HCT116 (cell line): Measurements from ENCODE around the gene BMPER. TPM values are rescaled to one million over a fixed set of nuclear protein-coding genes. Genes with fewer than 3 reads are reported as not detected.

Source experiments
- ATAC-seq: fragments of 200-7000 bp; cut with Tn5 transposase; 2 replicates; pipeline ENCODE4 v1.9.1; 2020; ENCODE audit warnings: mild to moderate bottlenecking, moderate library complexity
- BruUV-seq: library from RNA; stranded (reverse); fragments of 400-500 nt; replicated peaks from 2 replicates; lab custom pipeline; 2021; lab: Mats Ljungman, UMichigan
- CTCF ChIA-PET: fragments of 300-600 bp; sonication (Branson Sonifier 250); formaldehyde crosslinking; loops from one replicate; lab custom pipeline; 2021; ENCODE audit warnings: antibody characterized with exemption; lab: Charles Lee
- POLR2A ChIA-PET: fragments of 300-600, 350-600 bp; sonication (Branson Sonifier 250); formaldehyde crosslinking; loops from one replicate; lab custom pipeline; 2021; ENCODE audit warnings: antibody characterized with exemption; lab: Charles Lee
- RAD21 ChIA-PET, 2 experiments: fragments of 300-600 bp; sonication (Branson Sonifier 250); formaldehyde crosslinking; loops; one replicate each; lab custom pipeline; 2023; ENCODE audit warnings: low total read pairs in 2 of 2; ENCODE audit not compliant: uncharacterized antibody in 2 of 2, unreplicated experiment in 2 of 2, low non-redundant PET in 1 of 2; lab: Charles Lee
- DNase-seq: peaks from one replicate; pipeline ENCODE4 v3.0.0-alpha.2; 2010; ENCODE audit warnings: low read depth, low spot score
- H2AFZ ChIP-seq: fragments of 200-600 bp; shearing (Covaris generic), sonication (generic); 2 replicates; pipeline ENCODE4 v1.6.1; 2017; ENCODE audit warnings: low read depth, mixed run types, mixed read lengths, antibody characterized with exemption, low read length; ENCODE audit not compliant: poor library complexity, severe bottlenecking
- H3K27ac ChIP-seq: 2 replicates; pipeline ENCODE4 v1.5.1; 2012; ENCODE audit warnings: low read depth, low read length
- H3K27me3 ChIP-seq: fragments of 200-600 bp; sonication (generic); 2 replicates; pipeline ENCODE4 v1.6.1; 2016; ENCODE audit warnings: mixed run types, low read length, mixed read lengths; ENCODE audit not compliant: insufficient read depth
- H3K36me3 ChIP-seq, 2 experiments: fragments of 200-500 bp in 1 of 2; fragments of 200-600 bp in 1 of 2; sonication (Bioruptor generic) in 1 of 2; sonication (generic) in 1 of 2; 2 replicates each; pipeline versions ENCODE4 v1.5.1 to v1.6.1; 2014 to 2016; ENCODE audit warnings: low read length in 2 of 2, inconsistent platforms in 1 of 2, mixed read lengths in 1 of 2, mixed run types in 1 of 2; ENCODE audit not compliant: insufficient read depth in 2 of 2, control insufficient read depth in 1 of 2
- H3K4me1 ChIP-seq, 2 experiments: fragments of 200-600 bp in 1 of 2; sonication (generic) in 1 of 2; 2 replicates each; pipeline versions ENCODE4 v1.5.1 to v1.6.1; 2012 to 2017; ENCODE audit warnings: low read length in 2 of 2, inconsistent platforms in 1 of 2, mild to moderate bottlenecking in 1 of 2, mixed read lengths in 1 of 2, mixed run types in 1 of 2, moderate library complexity in 1 of 2; ENCODE audit not compliant: insufficient read depth in 2 of 2, control insufficient read depth in 1 of 2
- H3K4me2 ChIP-seq: fragments of 200-600 bp; sonication (generic); 2 replicates; pipeline ENCODE4 v1.6.1; 2017; ENCODE audit warnings: mixed run types, low read length, mixed read lengths
- H3K4me3 ChIP-seq, 2 experiments: fragments of 200-600 bp in 1 of 2; sonication (generic) in 1 of 2; replicated peaks in 1 of 2; 2 replicates each; pipeline ENCODE4 v1.5.1; 2011 to 2016; ENCODE audit warnings: low read length in 2 of 2, control low read depth in 1 of 2, low read depth in 1 of 2, mild to moderate bottlenecking in 1 of 2, mixed read lengths in 1 of 2, mixed run types in 1 of 2
- H3K79me2 ChIP-seq: fragments of 200-600 bp; sonication (generic); 2 replicates; pipeline ENCODE4 v1.6.1; 2017; ENCODE audit warnings: mild to moderate bottlenecking, mixed run types, low read length, moderate library complexity, mixed read lengths; ENCODE audit not compliant: insufficient read depth
- H3K9ac ChIP-seq: fragments of 200-600 bp; sonication (generic); 2 replicates; pipeline ENCODE4 v1.6.1; 2016; ENCODE audit warnings: low read length, mixed read lengths
- H3K9me2 ChIP-seq: fragments of 200-600 bp; sonication (generic), shearing (Covaris generic); 2 replicates; pipeline ENCODE4 v1.6.1; 2017; ENCODE audit warnings: mixed run types, mild to moderate bottlenecking, moderate library complexity; ENCODE audit not compliant: insufficient read depth
- H3K9me3 ChIP-seq, 2 experiments: fragments of 200-500 bp in 1 of 2; fragments of 200-600 bp in 1 of 2; sonication (Bioruptor generic) in 1 of 2; sonication (generic) in 1 of 2; 2 replicates each; pipeline ENCODE4 v1.6.1; 2014 to 2017; ENCODE audit warnings: low read length in 2 of 2, mixed read lengths in 2 of 2, inconsistent platforms in 1 of 2, low read depth in 1 of 2, mild to moderate bottlenecking in 1 of 2, mixed run types in 1 of 2, moderate library complexity in 1 of 2; ENCODE audit not compliant: control insufficient read depth in 1 of 2, insufficient read depth in 1 of 2
- H4K20me1 ChIP-seq: fragments of 200-600 bp; sonication (generic), shearing (Covaris generic); 2 replicates; pipeline ENCODE4 v1.6.1; 2017; ENCODE audit warnings: mixed run types, mild to moderate bottlenecking, moderate library complexity; ENCODE audit not compliant: insufficient read depth
- FOSL1 ChIP-seq: IDR thresholded peaks from 2 replicates; pipeline ENCODE4 v1.6.1; 2012; ENCODE audit warnings: low read depth
- MAX ChIP-seq: IDR thresholded peaks from 2 replicates; pipeline ENCODE4 v1.6.1; 2012
- POLR2A ChIP-seq: IDR thresholded peaks from 2 replicates; pipeline ENCODE4 v1.7.0; 2011; ENCODE audit warnings: borderline replicate concordance; ENCODE audit not compliant: insufficient read depth, insufficient read length; ENCODE audit errors: extremely low read depth
- intact Hi-C: fragments of 100-400 bp; cut with micrococcal nuclease; formaldehyde crosslinking; loops from 2 replicates; pipeline ENCODE4 v1.10.0; 2022
- total RNA-seq: library from RNA; stranded (reverse); gene quantifications from one replicate; pipeline ENCODE4 v1.2.1, GENCODE V29; 2021; ENCODE audit not compliant: unreplicated experiment

BMPER gene
- total RNA-seq, 1 experiment from 2014 or later: not detected

GRCh38 chr7:33892945-33893344 lies 12.4 kb upstream of the BMPER start:
- H3K4me1 ChIP-seq: no peaks in the 10 kb centered on the region
- intact Hi-C loops: no loop called here
- no peaks in the 10 kb centered on the region for H3K79me2 ChIP-seq
- no peak for ATAC-seq
- H3K9ac ChIP-seq: no peak overlapping the region
- RAD21 ChIA-PET: no interaction called here
- H3K4me3 ChIP-seq: no peak overlapping the region
- H4K20me1 ChIP-seq: no peaks in the 10 kb centered on the region
- no TSS peak for BruUV-seq
- H3K27ac ChIP-seq: no peak overlapping the region
- no peaks in the 10 kb centered on the region for H3K36me3 ChIP-seq
- no peaks in the 10 kb centered on the region for H3K27me3 ChIP-seq
- H3K9me3 ChIP-seq: no peaks in the 10 kb centered on the region
- no peak for TF ChIP-seq POLR2A
- TF ChIP-seq, all 23 proteins: peak for 0
- H3K4me2 ChIP-seq: no peak overlapping the region
- no peak for DNase-seq
- ChIA-PET CTCF (interaction anchor here (3.4 kb wide), 1 partner anchor 40 kb away, joined by 14 read pairs; no protein-coding TSS in a partner anchor), POLR2A (no interaction called here)
- no peak overlapping the region for H2AFZ ChIP-seq
- H3K9me2 ChIP-seq: no peaks in the 10 kb centered on the region

GRCh38 chr7:33893377-33893776 lies 12.0 kb upstream of the BMPER start:
- RAD21 ChIA-PET: no interaction called here
- H3K4me2 ChIP-seq: no peak overlapping the region
- ATAC-seq (no peak), DNase-seq (no peak)
- H2AFZ ChIP-seq: no peak overlapping the region
- intact Hi-C loops: no loop called here
- H3K9me3 ChIP-seq: no peaks in the 10 kb centered on the region
- no peaks in the 10 kb centered on the region for H3K79me2 ChIP-seq
- no peaks in the 10 kb centered on the region for H3K9me2 ChIP-seq
- 0 out of 2 replicates have a peak, but pooled peaks have one; percentile 7 for TF ChIP-seq MAX
- no peak for TF ChIP-seq FOSL1
- TF ChIP-seq, all 23 proteins: peak for 1
- H3K36me3 ChIP-seq: no peaks in the 10 kb centered on the region
- BruUV-seq: no TSS peak
- POLR2A ChIA-PET: no interaction called here
- H4K20me1 ChIP-seq: no peaks in the 10 kb centered on the region
- no peak overlapping the region for H3K27ac ChIP-seq
- no peak overlapping the region for H3K9ac ChIP-seq
- H3K27me3 ChIP-seq: no peaks in the 10 kb centered on the region
- CTCF ChIA-PET: interaction anchor here (3.4 kb wide), 1 partner anchor 39 kb away, joined by 14 read pairs; no protein-coding TSS in a partner anchor
- H3K4me3 ChIP-seq: no peak overlapping the region
- H3K4me1 ChIP-seq: no peaks in the 10 kb centered on the region
